Colon (tissue), 2 donors: ENCODE data around the gene KSR2.

Source experiments
- FAIRE-seq: peaks from 2 replicates; lab custom pipeline; 2012; peaks lifted over from hg19 to GRCh38; lab: Jason Lieb, UNC
- donor health status: control.
- donor health status: control.

The KSR2 gene

GRCh38 chr12:117494833-117495655 is 473.7 kb downstream of the KSR2 start:
- FAIRE-seq: no peak

- FAIRE-seq: no peak
Observed at GRCh38 chr12:117491711-117492110, 477.1 kb downstream of the KSR2 start.

- FAIRE-seq: no peak
Observed at GRCh38 chr12:117490130-117490529, 478.7 kb downstream of the KSR2 start.

DNA sequence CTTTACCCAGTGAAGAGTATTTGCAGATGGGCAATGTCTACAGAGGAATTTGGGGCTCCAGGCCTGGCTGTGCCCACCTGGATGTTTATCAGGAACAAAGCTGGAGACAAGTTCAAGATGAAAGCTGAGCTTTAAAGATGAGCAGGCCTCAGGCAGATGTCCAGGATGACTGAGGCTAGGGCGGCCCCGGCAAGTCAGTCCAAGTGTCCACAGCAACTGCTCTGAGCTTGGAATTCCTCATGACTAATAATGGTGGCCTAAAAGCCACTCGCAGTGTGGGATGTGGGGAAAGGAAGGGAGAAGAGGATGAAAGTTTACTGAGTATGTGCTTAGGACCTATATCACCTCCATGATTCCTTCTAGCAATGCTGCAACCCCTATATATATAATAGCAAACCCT is 479.1 kb downstream of the KSR2 start:
- no peak for FAIRE-seq

GRCh38 chr12:117486840-117487659 is 481.7 kb downstream of the KSR2 start:
- no peak for FAIRE-seq

DNA sequence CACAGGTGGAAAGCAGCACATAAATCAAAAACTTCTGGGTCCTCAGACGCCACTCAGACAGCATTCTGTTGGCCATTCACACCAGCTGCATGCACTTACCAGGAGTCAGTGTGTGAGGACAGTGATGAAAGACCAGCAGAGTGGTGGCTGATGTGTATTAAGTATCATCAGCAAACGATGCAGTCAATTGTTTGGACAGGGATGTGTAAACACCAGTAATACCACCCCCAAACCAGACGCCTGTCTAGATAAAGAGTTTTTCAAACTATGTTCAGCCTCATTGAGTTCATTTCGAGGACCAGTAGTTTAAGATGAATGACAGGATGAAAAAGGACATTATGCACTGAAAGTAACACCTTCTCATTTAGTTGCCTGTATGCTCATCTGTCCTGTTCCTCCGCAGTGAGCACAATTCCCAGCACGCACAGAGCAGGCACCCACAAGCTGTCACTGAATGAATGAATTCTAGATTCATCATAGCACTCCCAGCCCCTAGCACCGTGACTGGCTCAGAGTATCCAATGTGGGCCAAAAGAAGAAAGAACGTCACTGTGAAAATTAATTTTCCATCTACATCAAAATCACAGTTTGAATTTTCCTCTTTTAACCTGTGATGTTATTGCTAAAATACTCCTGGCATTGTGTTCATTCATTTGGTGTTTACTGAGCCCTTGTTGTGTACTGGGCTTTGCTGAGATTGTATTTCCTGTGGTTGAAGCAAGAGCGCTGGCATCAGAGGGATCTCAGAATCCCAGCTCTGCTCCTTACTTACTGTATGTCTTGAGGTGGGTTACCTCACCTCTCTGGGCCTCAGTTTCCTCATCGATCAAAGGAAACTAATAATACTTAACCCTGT is 482.6 kb downstream of the KSR2 start:
- no peak for FAIRE-seq

DNA sequence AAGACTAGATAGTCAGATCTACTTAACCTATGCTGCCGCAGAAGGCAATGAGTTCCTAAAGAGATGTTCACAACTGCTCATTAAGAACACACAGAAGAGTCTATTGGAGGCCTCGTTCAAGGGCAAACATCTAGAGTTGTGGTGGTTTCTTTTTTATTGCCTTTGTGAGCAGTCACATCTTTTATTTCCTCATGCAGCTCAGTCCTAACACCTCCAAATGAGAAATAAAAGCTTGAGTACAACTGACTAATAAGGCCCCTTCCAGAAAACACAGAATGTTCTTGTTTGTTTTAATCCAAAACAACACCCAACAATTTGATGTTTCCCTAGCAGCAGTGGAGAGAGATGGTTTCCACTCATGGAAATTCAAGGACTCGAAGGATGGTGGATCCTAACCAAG is 483.9 kb downstream of the KSR2 start:
- no peak for FAIRE-seq

DNA sequence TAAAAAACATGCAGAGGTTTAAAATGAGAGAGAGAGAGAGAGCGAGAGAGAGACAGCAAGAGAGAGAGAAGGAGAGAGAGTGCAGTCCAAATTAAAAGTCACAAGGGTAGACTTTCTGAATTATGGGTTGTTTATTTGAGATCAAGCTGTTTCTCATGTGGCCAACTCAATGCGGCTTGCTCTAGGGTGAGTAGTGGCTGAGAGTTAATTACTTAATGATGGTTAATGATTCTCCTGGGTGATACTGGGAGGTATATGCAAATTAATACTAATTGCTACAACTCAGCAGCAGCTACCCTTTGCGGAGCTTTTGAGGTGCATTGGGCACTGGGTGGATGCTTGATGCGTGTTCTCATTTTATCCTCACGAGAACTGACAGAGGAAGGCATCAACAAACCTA is 485.3 kb downstream of the KSR2 start:
- FAIRE-seq: no peak

DNA sequence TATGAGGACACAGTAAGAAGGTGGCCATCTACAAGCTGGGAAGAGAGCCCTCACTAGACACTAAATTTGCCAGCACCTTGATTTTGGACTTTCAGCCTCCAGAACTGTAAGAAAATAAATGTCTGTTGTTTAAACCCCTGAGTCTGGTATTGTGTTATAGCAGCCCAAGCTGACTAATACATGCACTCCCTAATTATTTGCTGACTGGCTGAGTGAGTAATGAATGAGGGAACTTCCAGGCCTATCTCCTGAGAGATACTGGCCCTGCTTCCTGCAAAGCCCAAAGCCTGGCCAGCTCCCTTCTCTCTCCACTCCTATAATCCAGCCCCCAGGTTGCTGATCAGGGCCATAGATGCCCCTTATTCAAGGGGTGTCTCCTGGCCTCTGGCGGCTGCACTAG is 487.3 kb downstream of the KSR2 start:
- no peak for FAIRE-seq

DNA sequence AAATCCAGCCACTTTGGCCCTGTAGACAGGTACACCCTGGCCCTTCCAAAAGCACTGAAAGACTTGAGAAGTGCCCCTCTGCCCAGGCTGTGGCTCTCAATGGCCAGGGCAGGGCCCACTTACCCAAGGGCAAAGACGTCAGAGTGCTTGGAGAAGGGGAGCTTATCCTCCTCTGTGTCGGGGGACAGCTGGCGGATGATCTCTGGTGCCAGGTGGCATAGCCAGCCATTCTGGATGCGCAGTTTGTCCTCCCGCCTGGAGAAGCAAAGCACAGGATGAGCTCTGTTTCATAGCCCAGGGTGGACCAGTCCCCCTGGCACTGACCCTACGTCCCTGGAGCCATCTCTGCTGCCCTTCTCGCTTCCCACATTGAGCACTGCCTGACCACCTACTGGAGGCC is 492.4 kb downstream of the KSR2 start:
- FAIRE-seq: no peak

- FAIRE-seq: no peak
Observed at GRCh38 chr12:117473856-117474255, 494.9 kb downstream of the KSR2 start.

DNA sequence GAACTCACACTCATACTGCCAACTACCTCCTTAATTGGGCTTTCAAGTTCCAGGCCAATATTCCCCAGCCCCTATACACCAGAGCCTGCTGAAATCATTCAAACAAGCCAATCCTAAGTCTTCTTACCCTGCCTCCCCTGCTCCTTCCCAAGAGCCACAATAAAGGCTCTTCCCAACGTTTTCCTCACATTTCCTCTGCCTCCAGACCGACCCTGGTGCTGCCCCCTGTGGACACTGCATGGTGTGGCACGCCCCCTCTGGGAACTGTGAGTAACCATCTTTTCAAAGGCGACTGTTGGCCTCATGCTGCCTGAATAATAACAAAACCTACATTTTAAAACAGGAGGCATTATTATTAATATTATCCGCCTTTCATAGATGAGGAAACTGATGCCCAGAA is 495.8 kb downstream of the KSR2 start:
- no peak for FAIRE-seq

GRCh38 chr12:117470804-117471203 is 498.0 kb downstream of the KSR2 start:
- no peak for FAIRE-seq

DNA sequence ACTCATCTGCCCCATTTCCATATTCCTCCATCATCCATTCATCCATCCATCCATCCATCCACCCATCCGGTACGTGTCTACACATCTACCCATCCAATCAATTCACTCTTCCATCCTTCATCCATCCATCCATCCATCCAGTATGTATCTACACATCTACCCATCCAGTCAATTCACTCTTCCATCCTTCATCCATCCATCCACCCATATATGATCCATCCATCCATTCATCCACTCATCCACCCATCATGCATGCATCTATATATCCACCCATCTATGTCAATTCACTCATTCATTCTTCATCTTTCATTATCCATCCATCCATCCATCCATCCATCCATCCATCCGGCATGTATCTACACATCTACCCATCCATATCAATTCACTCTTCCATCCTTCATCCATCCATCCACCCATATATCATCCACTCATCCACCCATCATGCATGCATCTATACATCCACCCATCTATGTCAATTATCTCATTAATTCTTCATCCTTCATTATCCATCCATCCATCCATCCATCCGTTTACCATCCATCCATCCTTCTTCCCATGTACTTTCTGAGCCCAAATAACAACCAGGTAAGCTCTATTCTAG is 498.8 kb downstream of the KSR2 start:
- FAIRE-seq: no peak

DNA sequence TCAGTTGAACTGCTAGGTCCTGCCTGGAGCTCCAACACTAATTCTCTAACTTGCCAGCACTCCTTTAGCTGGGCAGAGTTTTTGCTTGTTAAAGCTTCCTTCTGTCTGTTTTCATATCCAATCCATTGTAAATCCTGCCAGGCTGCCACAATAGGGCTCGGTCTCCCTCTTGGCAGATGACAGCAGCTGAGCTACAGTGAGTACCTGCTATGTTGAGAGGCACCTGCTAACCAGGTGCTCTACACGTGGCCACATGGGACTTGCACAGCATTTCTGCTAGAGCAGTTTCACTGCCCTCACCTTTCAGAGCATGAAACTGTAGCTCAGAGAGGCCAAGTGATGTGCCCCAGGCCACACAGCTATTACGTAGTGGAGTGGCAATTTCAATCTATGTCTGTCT is 500.8 kb downstream of the KSR2 start:
- FAIRE-seq: no peak

DNA sequence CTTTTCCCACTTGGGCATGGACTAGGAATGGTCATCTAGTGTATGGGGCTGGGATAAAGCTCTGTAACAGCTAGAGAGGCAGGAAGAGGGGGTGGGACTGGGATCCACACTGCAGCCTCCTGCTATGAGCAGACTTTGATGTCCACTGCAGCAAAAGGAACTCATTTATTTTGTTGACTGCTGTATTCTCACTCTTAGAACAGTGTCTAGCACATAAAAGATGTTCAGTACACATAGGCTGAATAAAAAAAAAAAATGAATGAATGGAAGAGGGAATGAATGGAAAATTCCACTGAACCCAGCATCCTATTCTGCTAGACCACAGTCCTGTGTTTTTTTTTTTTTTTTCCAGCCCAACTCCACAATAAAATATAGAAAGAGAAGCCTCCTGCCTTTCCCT is 501.2 kb downstream of the KSR2 start:
- no peak for FAIRE-seq

GRCh38 chr12:117466677-117467362 is 502.0 kb downstream of the KSR2 start:
- FAIRE-seq: no peak

GRCh38 chr12:117461732-117462131 is 507.1 kb downstream of the KSR2 start:
- no peak for FAIRE-seq

DNA sequence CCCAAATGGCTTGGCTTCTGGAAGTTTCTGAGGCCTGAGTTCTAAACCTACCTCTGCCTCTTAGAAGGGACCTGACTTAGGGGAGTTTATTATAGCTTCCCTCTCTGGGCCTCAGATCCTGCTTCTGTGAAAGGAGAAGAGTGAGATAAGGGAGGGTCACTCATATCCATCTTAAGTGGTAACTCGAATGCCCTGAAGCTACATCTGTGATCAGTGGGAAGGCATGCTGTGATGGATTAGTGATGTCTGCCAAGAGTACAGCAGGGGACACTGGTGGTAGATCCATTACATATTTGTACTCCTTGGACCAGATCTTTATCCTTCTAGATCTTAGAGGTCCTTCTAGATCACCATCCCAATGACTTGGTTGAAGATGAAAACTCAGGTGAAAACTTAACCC is 509.6 kb downstream of the KSR2 start:
- no peak for FAIRE-seq

- FAIRE-seq: no peak
Observed at GRCh38 chr12:117457189-117457588, 511.6 kb downstream of the KSR2 start.

DNA sequence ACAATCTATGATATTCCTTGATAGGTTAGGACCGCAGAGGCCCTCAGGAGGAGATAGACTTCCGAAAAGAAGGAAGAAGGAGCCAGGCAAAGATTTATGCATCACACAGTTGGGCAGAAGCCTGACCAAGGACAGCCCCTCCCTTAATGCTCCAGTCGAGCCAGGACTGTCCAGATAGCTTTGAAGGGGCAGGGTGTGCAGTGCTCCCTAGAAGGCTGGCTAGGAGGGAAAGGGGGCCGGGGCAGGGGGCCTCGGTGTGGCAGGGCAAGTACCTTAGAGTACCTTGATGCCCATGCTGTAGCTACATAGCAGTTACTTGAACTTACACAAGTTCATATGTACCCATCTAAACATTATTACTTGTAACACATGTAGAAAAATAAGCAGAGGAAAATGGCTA is 512.7 kb downstream of the KSR2 start:
- FAIRE-seq: no peak

- no peak for FAIRE-seq
Observed at GRCh38 chr12:117453961-117454360, 514.8 kb downstream of the KSR2 start.
